HG03108 (cell line): ENCODE data around the gene PTGER2.

Source experiments
- ATAC-seq: cut with Tn5 transposase; IDR thresholded peaks from one replicate; pipeline ENCODE4 v1.9.1; 2021; ENCODE audit warnings: moderate library complexity; ENCODE audit not compliant: unreplicated experiment

The PTGER2 gene

GRCh38 chr14:52313903-52314594, at the start of gene PTGER2:
TSS of gene PTGER2 (plus strand) at chr14:52314312. CDS start at chr14:52314549, 237 bp downstream.
- no peak for ATAC-seq

GRCh38 chr14:52265253-52265652, 48.9 kb upstream of the PTGER2 start:
- peak; percentile 73 for ATAC-seq

DNA sequence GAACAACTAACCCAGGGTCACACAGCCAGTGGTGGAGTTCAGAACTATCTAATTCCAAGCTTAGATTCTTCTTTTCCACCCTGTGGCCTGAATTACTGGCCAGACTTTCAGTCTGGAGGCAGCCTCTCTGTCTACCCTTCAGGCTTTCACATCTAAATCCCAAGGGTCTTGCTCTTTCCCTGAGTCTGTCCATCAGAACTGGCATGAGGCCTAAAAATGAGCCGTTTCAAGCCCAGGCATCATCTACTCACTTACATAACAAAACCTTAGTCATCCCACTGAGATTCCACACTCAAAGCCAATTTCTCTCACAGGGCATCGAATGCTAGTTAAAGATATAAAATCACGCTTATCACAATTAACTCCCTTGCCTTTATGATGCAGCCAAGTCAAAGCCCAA, 47.9 kb upstream of the PTGER2 start:
- ATAC-seq, result no peak

DNA sequence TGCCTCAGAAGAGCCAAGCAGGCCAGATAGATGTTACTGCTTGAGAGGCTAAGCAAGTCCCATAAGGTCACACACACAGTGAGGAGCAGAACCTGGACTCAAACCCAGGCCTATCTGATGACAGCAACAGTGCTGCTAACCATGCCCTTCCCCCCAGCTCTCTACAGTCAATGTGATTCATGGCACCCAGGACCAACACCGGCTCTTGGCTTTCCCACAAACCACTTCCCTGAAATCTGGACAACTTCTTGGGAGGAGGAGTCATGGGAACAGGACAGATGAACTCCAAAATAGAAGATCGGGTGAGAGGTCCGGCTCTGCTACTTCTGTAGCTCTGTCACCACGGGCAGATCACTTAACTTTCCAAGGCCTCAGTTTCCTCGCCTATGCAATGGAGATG, 47.3 kb upstream of the PTGER2 start:
- no peak for ATAC-seq

- no peak for ATAC-seq
These were observed 46.4 kb upstream of the PTGER2 start, which contains the start of gene PTGDR for GRCh38 chr14:52267501-52268278. TSS of gene PTGDR (plus strand) at chr14:52267698. CDS start at chr14:52267815, 117 bp downstream.

DNA sequence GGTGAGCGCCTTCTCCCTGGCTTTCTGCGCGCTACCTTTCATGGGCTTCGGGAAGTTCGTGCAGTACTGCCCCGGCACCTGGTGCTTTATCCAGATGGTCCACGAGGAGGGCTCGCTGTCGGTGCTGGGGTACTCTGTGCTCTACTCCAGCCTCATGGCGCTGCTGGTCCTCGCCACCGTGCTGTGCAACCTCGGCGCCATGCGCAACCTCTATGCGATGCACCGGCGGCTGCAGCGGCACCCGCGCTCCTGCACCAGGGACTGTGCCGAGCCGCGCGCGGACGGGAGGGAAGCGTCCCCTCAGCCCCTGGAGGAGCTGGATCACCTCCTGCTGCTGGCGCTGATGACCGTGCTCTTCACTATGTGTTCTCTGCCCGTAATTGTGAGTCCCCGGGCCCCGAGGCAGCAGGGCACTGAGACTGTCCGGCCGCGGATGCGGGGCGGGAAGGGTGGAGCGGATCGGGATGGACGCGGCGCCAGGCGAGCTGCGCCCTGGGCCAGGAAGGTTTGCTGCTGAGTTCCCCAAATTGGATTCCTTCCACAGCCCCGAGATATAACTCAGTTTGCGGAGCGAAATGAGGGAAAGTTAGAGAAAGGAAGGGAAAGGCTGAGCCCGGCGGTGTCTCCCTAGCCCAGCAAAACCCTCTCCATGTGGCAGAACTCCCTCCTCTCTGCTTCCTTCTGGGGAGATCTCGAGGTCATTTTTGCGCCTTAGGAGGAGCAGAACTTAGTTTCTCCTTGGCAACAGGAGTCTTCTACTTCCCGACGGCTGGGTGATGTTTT, 45.6 kb upstream of the PTGER2 start:
- no peak for ATAC-seq

- ATAC-seq, result no peak
These were observed 45.0 kb upstream of the PTGER2 start for GRCh38 chr14:52269100-52269499.

DNA sequence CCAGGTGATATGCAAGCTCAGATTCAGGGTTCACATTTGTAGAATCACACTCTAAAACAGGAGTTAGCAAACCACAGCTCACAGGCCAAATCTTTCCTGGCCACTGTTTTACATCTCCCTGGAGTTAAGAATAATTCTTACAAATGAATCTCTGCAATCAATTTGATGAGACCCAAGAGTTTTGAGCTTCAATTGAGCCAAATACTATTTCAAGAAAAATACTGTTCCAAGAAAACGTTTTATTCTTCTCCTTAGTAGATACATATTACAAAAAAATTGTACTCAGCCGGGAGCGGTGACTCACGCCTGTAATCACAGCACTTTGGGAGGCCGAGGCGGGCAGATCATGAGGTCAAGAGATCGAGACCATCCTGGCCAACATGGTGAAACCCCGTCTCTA, 44.1 kb upstream of the PTGER2 start:
- no peak for ATAC-seq

DNA sequence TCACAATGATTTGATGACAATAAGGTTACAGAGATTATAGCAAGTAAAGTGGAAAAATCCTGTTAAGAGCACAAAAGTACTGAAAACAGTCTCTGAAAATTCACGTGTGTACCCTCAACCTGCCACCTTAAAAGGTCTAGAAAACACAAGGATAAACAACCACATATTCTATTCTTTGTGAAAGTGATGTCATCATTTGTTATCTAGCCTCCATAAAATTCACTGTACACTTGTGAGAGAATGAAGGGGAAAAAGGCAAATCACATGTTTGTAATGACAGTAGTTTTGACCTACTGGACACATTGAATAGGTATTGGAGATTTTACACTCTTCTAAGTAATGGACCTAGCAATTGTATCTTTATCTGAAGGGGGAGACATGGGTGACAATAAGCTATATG, 42.6 kb upstream of the PTGER2 start:
- no peak for ATAC-seq

DNA sequence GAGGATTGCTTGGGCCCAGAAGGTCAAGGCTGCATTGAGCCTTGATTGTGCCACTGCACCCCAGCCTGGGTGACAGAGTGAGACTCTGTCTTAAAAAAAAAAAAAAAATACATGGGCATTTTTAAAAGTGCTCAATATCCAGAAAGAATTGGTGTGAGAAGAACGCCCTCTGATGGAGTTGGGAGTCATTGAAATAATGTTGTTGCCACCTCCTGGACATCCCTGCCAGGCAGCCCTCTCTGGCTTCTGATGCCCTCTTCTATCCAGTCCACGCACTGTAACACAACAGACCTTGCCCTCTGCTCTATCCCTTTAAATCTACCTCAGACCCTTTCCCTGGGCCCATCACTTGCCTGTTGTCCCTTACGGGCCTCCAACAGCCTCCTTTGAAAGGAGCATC, 41.7 kb upstream of the PTGER2 start:
- no peak for ATAC-seq

DNA sequence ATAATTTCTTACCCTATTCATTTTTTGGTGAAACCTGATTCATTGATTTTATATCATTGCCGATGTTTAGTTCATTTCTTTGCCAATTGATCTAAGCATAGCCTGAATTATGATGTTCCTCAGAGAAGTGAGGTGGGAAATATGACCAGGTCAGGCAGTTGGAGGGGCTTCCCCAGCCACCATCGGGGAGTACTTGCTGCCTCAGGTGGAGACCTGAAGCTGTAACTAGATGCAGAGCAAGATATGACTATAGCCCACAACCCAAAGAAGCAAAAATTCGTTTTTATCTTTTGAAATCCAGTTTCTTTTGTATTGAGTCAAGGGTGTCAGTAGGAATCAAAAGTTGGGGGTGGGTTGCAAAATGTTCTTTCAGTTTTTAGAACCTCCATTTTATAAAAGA, 38.7 kb upstream of the PTGER2 start:
- ATAC-seq, result no peak

- no peak for ATAC-seq
These were observed 36.6 kb upstream of the PTGER2 start for GRCh38 chr14:52277552-52277951.

DNA sequence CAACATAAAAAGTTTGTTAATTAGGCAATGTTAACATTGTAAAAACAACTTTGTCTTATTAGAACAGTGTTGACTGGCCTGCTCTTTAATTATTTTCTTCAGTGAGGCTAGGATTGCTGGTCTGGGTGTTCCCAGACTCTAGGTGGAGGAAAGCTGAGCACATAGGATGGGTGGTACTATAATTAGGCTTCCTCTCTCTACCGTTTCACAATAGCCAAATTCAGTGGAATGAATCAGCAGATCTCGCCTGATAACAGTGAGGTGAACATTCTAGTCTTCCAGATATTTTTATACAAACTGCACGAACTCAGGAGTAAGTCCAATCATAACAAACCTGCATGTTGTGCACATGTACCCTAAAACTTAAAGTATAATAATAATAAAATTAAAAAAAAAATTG, 34.7 kb upstream of the PTGER2 start:
- no peak for ATAC-seq

DNA sequence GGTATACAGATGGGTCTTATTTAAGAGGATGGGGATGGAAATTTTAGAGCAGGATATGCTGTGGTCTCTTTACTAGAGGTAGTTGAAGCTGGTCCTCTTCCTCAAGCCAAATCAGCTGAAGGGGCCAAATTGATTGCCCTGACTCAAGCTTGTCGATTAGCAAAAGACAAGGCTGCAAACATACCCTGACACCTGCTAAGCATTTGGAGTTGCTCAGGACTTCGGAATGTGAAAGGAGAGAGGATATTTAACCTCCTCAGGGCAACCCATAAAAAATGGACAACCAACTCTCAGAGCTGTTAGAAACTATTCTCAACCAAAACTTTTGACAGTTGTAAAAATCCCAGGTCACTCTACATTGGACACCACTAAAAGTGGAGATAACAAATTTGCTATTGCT, 31.0 kb upstream of the PTGER2 start:
- ATAC-seq, result no peak

- ATAC-seq, result no peak
These were observed 27.2 kb upstream of the PTGER2 start for GRCh38 chr14:52286661-52287649.

DNA sequence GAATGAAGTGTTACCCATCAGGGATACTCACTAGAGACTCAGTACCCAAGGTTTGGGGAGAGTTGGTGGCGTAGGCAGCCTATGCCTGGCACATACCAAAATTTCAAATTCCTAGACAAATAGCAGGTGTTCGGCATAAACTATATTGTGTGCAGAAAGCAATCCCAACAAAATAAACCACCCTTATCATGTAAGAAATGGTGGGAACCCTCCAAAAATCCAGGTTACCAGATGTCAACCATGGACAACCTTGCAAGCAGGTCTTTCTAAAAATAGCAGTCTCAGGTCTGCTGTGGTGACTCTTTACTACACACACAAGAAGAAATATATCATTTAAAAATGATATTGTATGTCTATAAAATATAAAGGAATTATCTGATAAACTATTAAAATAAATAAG, 17.7 kb upstream of the PTGER2 start:
- ATAC-seq, result no peak

DNA sequence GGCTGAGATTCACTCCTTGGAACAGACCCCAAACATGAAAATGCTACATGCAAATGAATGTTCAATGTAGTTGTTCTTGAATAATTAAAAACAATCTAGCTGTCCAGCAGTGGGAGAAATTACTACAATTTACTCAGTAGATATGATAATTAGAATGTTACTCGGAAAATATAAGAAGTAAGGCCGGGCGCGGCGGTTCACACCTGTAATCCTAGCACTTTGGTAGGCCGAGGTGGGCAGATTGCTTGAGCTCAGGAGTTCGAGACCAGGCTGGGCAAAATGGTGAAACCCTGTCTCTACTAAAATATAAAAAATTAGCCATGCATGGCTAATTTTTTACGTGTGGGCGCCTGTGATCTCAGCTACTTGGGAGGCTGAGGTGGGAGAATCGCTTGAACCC, 15.3 kb upstream of the PTGER2 start:
- no peak for ATAC-seq

- no peak for ATAC-seq
These were observed 14.3 kb upstream of the PTGER2 start for GRCh38 chr14:52299692-52300278.

DNA sequence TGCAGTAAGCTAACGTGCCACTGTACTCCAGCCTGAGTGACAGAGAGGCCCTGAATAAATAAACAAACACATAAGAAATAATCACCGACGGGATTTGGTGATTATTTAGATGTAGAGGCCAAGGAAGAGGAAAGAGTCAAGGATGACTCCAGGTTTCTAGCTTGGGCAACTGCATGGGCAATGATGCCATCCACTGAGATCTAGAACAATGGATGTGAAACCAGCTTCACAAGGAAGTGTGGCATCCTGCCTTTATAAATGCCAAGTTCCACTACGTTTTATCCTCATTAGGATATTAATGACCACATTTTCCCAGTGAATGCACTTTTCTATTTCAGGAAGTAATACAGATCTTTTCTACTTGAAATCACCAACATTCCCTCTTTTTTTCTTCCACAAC, 10.9 kb upstream of the PTGER2 start:
- no peak for ATAC-seq

DNA sequence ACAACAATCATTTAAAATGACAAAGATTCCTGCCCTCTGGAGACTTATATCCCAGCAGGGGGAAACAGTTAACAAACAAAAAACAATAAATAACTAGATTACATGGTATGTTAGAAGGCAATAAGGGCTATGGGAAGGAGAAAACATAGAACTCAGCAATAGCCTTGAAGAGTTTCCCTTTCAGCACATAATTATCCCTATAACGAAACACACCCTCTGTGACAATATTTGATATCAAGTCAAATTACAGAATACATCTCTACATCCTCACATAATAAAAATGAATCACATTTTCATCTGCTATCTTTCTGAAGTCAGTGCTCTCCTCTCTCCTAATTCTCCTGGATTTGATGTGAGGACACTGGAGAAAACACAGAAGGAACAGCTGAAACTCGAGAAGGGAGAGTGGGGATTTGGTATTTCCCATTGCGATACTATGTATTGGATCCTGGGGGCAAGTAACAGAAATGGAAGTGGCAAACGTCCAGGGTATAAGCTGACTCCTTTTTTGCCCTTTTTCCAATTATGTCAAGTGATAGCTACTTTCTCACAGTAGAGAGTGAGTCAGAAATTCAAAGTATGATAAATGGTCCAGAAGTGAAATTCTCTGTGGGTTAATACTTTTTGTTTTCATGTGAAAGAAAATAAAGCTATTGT, 9.7 kb upstream of the PTGER2 start:
- ATAC-seq, result no peak
